ENCODE measurements around the gene PEAK3. TPM values are rescaled to one million over a fixed set of nuclear protein-coding genes. Genes with fewer than 3 reads are reported as not detected.

PEAK3 gene
- total and polyA plus RNA-seq, 9 of the 15 experiments (the other 6 are each of a cell fraction or from before 2014, with no cell fraction given), result 0.07 to 0.40 TPM; not detected in 7

DNA sequence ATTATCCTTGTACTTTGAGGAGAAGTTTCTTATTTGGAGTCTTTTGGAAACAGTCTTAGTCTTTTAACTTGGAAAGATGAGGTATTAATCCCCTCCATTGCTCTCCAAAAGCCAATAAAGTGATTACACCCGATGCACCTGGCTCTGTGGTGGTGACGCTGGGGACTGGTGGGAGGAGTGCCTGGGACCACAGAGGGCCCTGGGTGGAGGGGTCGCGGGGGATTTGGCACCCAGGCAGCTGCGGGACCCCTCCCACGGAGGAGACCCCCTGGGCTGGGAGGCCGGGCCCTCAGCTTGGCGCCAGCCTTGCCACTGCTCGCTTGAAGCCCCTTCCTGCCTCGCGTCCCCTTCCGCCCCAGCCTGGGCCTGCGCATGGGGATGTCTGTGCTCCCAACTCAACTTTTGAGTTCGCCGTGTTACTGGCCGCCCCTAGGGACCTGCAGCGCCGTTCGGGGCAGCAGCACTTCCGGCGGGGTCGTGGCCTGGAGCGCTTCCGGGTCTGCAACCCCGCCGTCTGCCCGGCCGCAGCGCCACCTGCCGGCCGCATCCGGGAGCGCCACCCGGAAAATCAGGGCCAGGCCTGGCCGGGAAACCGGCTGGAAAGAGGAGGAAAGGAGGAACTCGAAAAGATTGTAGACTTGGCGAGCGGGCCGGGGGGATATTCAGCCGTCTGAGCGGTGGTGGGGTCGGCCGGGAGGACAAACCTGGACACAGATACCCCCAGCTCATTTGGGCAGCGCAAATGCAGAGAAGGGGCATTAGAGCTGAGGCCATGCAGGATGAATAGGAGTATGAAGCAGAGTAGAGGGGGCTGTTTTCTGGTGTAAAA is 8.4 kb downstream of the PEAK3 start (continued):
- TF ChIP-seq, protein P1, sequence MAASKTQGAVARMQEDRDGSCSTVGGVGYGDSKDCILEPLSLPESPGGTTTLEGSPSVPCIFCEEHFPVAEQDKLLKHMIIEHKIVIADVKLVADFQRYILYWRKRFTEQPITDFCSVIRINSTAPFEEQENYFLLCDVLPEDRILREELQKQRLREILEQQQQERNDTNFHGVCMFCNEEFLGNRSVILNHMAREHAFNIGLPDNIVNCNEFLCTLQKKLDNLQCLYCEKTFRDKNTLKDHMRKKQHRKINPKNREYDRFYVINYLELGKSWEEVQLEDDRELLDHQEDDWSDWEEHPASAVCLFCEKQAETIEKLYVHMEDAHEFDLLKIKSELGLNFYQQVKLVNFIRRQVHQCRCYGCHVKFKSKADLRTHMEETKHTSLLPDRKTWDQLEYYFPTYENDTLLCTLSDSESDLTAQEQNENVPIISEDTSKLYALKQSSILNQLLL (CRISPR knock-in tag; IDR thresholded peaks at IDR 0.05; ENCODE audit: borderline replicate concordance), result no peak
- TF ChIP-seq HOMEZ (CRISPR knock-in tag; IDR thresholded peaks at IDR 0.05) (no peak), ARID2 (IDR thresholded peaks at IDR 0.05) (no peak), PHF21A (IDR thresholded peaks at IDR 0.05; ENCODE audit: borderline replicate concordance, low read depth) (peak; percentile 51; the same call in 1 of the 2 replicates), ZFPM2 (CRISPR knock-in tag; IDR thresholded peaks at IDR 0.05) (no peak), DIDO1 (tag; IDR thresholded peaks at IDR 0.05; ENCODE audit: low read depth) (no peak), CHD4 (IDR thresholded peaks at IDR 0.05; ENCODE audit: insufficient read depth, insufficient replicate concordance, low read depth, low read length, poor library complexity, severe bottlenecking) (no peak), ZNF143 (CRISPR knock-in tag; IDR thresholded peaks at IDR 0.05) (no peak; the same call in 1 of the 2 replicates), ZKSCAN1 (IDR thresholded peaks at IDR 0.05; ENCODE audit: low read depth, low read length) (0 out of 2 replicates have a peak, but pooled peaks have one; percentile 52), FOSL1 (tag; conservative IDR thresholded peaks at IDR 0.05) (peak; percentile 30; the same call in 1 of the 2 replicates), CBX8 (IDR thresholded peaks at IDR 0.05; ENCODE audit: borderline replicate concordance, extremely low read depth, low read depth, low read length, poor library complexity, severe bottlenecking) (no peak), SRF (CRISPR knock-in tag; IDR thresholded peaks at IDR 0.05) (peak in 1 of 2 experiments; percentile 66; a peak in 2 of 4 replicates), ARHGAP35 (IDR thresholded peaks at IDR 0.05; ENCODE audit: partially characterized antibody) (peak; percentile 8), ZNF699 (CRISPR knock-in tag; IDR thresholded peaks at IDR 0.05; ENCODE audit: insufficient replicate concordance) (no peak), MTA2 (IDR thresholded peaks at IDR 0.05; ENCODE audit: low read depth) (peak; percentile 63), CTCF (IDR thresholded peaks at IDR 0.05 in 2 of 3, conservative IDR thresholded peaks at IDR 0.05 in 1 of 3; ENCODE audit: insufficient read depth in 2 of 3, low read depth in 1 of 3, low read length in 3 of 3) (peak; percentile 86 to 92 (median 92))
- TF ChIP-seq, protein P2, sequence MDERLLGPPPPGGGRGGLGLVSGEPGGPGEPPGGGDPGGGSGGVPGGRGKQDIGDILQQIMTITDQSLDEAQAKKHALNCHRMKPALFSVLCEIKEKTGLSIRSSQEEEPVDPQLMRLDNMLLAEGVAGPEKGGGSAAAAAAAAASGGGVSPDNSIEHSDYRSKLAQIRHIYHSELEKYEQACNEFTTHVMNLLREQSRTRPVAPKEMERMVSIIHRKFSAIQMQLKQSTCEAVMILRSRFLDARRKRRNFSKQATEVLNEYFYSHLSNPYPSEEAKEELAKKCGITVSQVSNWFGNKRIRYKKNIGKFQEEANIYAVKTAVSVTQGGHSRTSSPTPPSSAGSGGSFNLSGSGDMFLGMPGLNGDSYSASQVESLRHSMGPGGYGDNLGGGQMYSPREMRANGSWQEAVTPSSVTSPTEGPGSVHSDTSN (CRISPR knock-in tag; IDR thresholded peaks at IDR 0.05; ENCODE audit: low read depth), result no peak
- TF ChIP-seq, protein P2 (tag; conservative IDR thresholded peaks at IDR 0.05; ENCODE audit: low read depth), result no peak
